Activated CD8-positive, alpha-beta T cell treated with anti-CD3 and anti-CD28 coated beads for 36 hours (primary cell): Measurements from ENCODE around the gene TMEM229B. TPM values are rescaled to one million over a fixed set of nuclear protein-coding genes. Genes with fewer than 3 reads are reported as not detected.

Experiments
- ATAC-seq: fragments of 200-7000 bp; cut with Tn5 transposase; one replicate; pipeline ENCODE4 v1.10.0; 2021; ENCODE audit warnings: mild to moderate bottlenecking, moderate library complexity
- CTCF ChIA-PET: fragments of 350-600 bp; sonication (Branson Sonifier 250); formaldehyde crosslinking; loops from one replicate; lab custom pipeline; 2021; ENCODE audit warnings: antibody characterized with exemption; lab: Charles Lee
- POLR2A ChIA-PET: fragments of 350-600 bp; sonication (Branson Sonifier 250); formaldehyde crosslinking; loops from one replicate; lab custom pipeline; 2021; ENCODE audit warnings: antibody characterized with exemption; lab: Charles Lee
- DNase-seq: peaks from one replicate; pipeline ENCODE4 v3.0.0-alpha.2; 2020
- H3K27ac Mint-ChIP-seq: one replicate; pipeline ENCODE4 v1.8.0; 2021; ENCODE audit warnings: mild to moderate bottlenecking, mixed read lengths
- H3K27me3 Mint-ChIP-seq: one replicate; pipeline ENCODE4 v1.8.0; 2021; ENCODE audit warnings: mixed read lengths
- H3K36me3 Mint-ChIP-seq: one replicate; pipeline ENCODE4 v1.8.0; 2021; ENCODE audit warnings: low read depth, mixed read lengths
- H3K4me1 Mint-ChIP-seq: one replicate; pipeline ENCODE4 v1.8.0; 2021; ENCODE audit warnings: low read depth, mixed read lengths
- H3K4me3 Mint-ChIP-seq: one replicate; pipeline ENCODE4 v1.8.0; 2021; ENCODE audit warnings: mild to moderate bottlenecking, moderate library complexity, mixed read lengths
- H3K9me3 Mint-ChIP-seq: one replicate; pipeline ENCODE4 v1.8.0; 2021; ENCODE audit warnings: mixed read lengths
- intact Hi-C: fragments of 100-400 bp; cut with micrococcal nuclease; formaldehyde crosslinking; loops from one replicate; pipeline ENCODE4 v1.10.0; 2022
- total RNA-seq, 2 experiments: library from RNA; stranded (reverse); gene quantifications; one replicate each; pipeline ENCODE4 v1.2.3, GENCODE V29; 2021
- TF ChIP-seq, protein P1 (sequence below): fragments of 200-600 bp; IDR thresholded peaks from one replicate; pipeline ENCODE4 v1.8.0; 2022; ENCODE audit warnings: antibody characterized with exemption, mild to moderate bottlenecking

Gene TMEM229B
- total RNA-seq, 2 experiments from 2014 or later = 1.6 to 2.3 TPM

DNA sequence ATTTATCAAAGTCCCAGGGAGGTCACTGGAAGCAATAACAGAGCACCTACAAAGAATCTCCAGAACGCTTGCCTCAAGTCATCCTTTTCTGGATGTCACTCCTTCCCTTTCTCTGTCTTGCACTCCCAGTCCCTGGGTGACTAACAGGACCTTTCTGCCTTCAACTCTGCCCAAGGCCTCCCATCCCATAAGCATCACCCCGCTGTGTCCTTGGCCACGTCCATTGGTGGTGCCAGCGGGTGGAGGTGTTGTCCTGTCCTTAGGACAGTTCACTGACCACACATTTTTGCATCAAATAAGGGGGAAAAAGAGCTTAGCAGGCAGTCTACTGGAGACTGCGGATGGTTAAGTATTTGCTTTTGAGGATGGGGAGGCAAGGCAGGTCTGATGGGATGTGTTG lies 52.9 kb downstream of the TMEM229B start:
- intact Hi-C loops = no loop called here
- Mint-ChIP-seq H3K4me1 (no peaks in the 10 kb centered on the region), H3K27me3 (no peaks in the 10 kb centered on the region), H3K9me3 (no peaks in the 10 kb centered on the region), H3K36me3 (no peaks in the 10 kb centered on the region), H3K4me3 (no peak overlapping the region), H3K27ac (no peak overlapping the region)
- ChIA-PET POLR2A (no interaction called here), CTCF (interaction anchor here (1.9 kb wide), 1 partner anchor 8 kb away, joined by 13 read pairs; no protein-coding TSS in a partner anchor)
- ATAC-seq (no peak), DNase-seq (no peak)
- TF ChIP-seq, protein P1, sequence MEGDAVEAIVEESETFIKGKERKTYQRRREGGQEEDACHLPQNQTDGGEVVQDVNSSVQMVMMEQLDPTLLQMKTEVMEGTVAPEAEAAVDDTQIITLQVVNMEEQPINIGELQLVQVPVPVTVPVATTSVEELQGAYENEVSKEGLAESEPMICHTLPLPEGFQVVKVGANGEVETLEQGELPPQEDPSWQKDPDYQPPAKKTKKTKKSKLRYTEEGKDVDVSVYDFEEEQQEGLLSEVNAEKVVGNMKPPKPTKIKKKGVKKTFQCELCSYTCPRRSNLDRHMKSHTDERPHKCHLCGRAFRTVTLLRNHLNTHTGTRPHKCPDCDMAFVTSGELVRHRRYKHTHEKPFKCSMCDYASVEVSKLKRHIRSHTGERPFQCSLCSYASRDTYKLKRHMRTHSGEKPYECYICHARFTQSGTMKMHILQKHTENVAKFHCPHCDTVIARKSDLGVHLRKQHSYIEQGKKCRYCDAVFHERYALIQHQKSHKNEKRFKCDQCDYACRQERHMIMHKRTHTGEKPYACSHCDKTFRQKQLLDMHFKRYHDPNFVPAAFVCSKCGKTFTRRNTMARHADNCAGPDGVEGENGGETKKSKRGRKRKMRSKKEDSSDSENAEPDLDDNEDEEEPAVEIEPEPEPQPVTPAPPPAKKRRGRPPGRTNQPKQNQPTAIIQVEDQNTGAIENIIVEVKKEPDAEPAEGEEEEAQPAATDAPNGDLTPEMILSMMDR = no peak

DNA sequence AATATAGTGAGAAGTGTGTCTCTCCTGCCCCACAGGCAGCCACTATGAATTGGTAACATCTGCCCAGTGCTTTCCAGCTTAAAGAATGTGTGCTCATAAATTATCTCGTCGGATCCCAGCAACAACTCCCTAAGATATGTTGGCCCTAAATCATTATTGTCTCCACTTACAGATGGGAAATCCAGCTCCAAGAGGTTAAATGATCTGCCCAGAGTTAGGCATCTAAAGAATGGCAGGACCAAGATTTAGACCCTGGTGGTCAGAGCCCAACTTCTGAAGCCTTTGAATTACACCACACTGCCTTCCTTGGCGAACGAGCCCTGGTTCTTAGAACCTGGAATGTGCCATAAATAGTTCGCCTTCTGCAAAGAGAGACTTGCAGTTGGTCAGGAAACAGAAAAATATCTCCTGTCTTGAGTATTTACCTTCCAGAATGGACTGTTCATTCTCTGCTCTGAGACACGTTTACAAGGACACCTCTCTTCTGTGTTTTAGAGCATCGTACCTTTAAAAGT lies 56.4 kb downstream of the TMEM229B start:
- TF ChIP-seq, protein P1 = no peak
- intact Hi-C loops = no loop called here
- Mint-ChIP-seq H3K4me1 (no peaks in the 10 kb centered on the region), H3K36me3 (no peaks in the 10 kb centered on the region), H3K27ac (no peak overlapping the region), H3K4me3 (no peak overlapping the region), H3K27me3 (no peaks in the 10 kb centered on the region), H3K9me3 (no peaks in the 10 kb centered on the region)
- no peak for DNase-seq
- ATAC-seq = no peak
- CTCF ChIA-PET = interaction anchor here (0.7 to 11.3 kb wide), 4 partner anchors 94 to 272 kb away, joined by 3 to 199 read pairs (median 4); no protein-coding TSS in a partner anchor
- POLR2A ChIA-PET = no interaction called here

DNA sequence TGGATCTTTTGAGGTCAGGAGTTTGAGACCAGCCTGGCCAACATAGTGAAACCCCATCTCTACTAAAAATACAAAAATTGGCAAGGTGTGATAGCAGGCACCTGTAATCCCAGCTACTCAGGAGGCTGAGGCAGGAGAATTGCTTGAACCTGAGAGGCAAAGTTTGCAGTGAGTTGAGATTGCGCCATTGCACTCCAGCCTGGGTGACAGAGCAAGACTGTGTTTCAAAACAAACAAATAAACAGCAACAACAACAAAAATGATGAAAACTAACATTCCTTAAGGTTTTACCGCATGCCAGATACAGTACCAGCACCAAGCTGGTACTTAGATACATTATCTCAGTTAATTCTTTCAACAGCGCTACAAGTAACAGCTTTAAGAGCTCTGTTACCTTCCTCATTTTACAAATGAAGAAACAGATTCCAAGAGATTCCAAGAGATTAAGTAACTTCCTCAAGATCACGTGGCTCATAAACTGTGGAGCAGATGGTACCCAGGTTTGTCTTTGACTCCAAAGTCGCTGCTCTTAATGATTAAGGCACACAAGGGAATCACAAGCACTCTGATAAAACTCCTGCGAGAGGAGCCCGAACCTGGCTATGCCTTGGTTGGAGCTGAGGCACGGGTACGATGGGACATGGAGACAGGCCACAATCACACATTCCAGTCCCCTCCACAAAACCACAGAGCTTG lies 58.9 kb downstream of the TMEM229B start:
- Mint-ChIP-seq H3K27me3 (peaks cover 14% of the 10 kb centered on the region), H3K4me1 (no peaks in the 10 kb centered on the region), H3K9me3 (no peaks in the 10 kb centered on the region), H3K27ac (no peak overlapping the region), H3K36me3 (no peaks in the 10 kb centered on the region), H3K4me3 (no peak overlapping the region)
- POLR2A ChIA-PET = no interaction called here
- ATAC-seq (no peak), DNase-seq (no peak)
- CTCF ChIA-PET = interaction anchor here (0.8 to 11.3 kb wide), 9 partner anchors 9 to 275 kb away, joined by 3 to 199 read pairs (median 19); no protein-coding TSS in a partner anchor
- TF ChIP-seq, protein P1 = no peak
- intact Hi-C loops = loop anchor here (5.0 to 10.0 kb wide), 2 partner anchors 98 to 235 kb away; no protein-coding TSS in a partner anchor

DNA sequence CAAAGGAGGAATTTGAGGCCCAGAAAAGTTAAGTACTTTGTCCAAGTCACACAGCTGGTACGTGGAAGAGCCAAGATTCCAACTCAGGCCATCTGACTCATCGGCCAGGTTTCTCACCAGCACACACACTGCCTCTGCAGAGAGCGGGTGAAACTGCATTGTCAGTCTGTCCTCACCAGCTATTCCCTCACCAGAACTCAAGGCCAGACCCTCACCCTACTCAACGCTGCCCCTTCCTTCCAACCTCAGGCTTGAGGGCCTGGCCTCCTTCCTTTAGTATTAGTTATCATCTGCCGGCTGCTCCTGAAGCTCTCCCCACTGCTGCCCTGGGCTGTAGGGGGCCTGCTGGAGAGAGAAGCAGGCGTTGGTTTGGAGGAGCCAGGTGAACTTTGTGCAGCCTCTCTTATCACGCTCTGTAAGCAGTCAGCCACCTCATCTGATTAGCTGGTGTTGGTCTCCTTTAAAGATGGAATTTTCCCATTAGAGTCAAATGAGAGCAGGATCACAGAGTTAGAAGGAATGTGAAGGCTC lies 60.0 kb downstream of the TMEM229B start:
- Mint-ChIP-seq H3K9me3 (no peaks in the 10 kb centered on the region), H3K4me3 (no peak overlapping the region), H3K27me3 (peaks cover 17% of the 10 kb centered on the region), H3K27ac (no peak overlapping the region), H3K4me1 (no peaks in the 10 kb centered on the region), H3K36me3 (no peaks in the 10 kb centered on the region)
- TF ChIP-seq, protein P1 = no peak
- POLR2A ChIA-PET = interaction anchor here (1.3 to 1.4 kb wide), 2 partner anchors 103 to 144 kb away, joined by 3 read pairs; no protein-coding TSS in a partner anchor
- CTCF ChIA-PET = interaction anchor here (0.7 to 11.3 kb wide), 23 partner anchors 8 to 276 kb away, joined by 3 to 199 read pairs (median 14); partner anchors contain the start of genes PLEK2, PLEKHH1 and TMEM229B
- no peak for ATAC-seq
- intact Hi-C loops = loop anchor here (5.0 to 10.0 kb wide), 2 partner anchors 99 to 236 kb away; no protein-coding TSS in a partner anchor
- no peak for DNase-seq
